ENCODE measurements around the gene MYO7B.

DNA sequence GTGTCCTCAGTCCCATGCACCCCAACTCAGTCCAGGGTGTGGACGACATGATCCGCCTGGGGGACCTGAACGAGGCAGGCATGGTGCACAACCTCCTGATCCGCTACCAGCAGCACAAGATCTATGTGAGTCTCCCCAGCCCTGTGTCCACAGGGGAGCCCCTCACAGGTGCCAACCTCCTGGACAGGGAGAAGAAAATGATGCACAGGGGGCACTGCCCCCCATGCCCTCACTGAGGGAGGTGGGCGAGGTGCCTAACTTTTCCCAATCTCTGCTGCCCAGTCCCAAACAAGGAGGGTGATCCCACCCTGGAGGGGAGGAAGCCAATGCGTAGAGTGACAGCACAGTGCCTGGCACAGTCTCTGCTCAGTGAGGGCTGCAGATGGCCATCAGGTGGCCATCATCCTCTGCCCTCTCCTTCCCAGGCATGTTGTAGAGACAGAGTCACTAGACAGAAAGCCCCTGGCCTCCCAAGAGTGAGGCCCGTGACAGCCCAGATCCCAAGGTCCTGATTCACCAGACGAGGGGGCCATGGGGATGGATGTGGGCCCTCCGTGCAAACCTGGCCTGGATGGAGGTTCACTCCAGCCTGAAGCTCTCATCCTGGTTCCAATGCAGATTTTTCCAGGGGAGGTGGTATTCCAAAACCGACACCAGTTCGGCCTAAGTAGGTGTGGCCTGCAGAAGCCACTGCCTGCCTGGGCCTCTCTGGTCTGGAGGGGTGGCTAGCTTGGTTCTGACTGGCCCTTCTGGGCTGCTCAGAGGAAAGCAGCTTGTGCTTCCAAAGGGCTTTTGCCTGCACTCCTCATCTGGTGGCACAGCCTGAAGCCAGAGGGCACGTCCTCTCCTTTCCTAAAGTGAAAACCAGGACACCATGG lies 30.0 kb downstream of the MYO7B start:
- TF ChIP-seq ZBTB1 (CRISPR knock-in tag; IDR thresholded peaks at IDR 0.05; ENCODE audit: borderline replicate concordance, low read depth) (no peak), CBFA2T2 (conservative IDR thresholded peaks at IDR 0.05) (no peak), POLR2AphosphoS5 (IDR thresholded peaks at IDR 0.05; ENCODE audit: control insufficient read depth, insufficient read depth, low read depth, low read length) (no peak), E2F3 (CRISPR knock-in tag; IDR thresholded peaks at IDR 0.05) (no peak), KAT2B (IDR thresholded peaks at IDR 0.05; ENCODE audit: low read depth, low read length) (no peak), ZNF77 (CRISPR knock-in tag; IDR thresholded peaks at IDR 0.05) (no peak)
- TF ChIP-seq, protein P1, sequence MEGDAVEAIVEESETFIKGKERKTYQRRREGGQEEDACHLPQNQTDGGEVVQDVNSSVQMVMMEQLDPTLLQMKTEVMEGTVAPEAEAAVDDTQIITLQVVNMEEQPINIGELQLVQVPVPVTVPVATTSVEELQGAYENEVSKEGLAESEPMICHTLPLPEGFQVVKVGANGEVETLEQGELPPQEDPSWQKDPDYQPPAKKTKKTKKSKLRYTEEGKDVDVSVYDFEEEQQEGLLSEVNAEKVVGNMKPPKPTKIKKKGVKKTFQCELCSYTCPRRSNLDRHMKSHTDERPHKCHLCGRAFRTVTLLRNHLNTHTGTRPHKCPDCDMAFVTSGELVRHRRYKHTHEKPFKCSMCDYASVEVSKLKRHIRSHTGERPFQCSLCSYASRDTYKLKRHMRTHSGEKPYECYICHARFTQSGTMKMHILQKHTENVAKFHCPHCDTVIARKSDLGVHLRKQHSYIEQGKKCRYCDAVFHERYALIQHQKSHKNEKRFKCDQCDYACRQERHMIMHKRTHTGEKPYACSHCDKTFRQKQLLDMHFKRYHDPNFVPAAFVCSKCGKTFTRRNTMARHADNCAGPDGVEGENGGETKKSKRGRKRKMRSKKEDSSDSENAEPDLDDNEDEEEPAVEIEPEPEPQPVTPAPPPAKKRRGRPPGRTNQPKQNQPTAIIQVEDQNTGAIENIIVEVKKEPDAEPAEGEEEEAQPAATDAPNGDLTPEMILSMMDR (IDR thresholded peaks at IDR 0.05 in 2 of 3, conservative IDR thresholded peaks at IDR 0.05 in 1 of 3; ENCODE audit: insufficient read depth in 2 of 3, low read depth in 1 of 3, low read length in 3 of 3) = no peak
- TF ChIP-seq, protein P2, sequence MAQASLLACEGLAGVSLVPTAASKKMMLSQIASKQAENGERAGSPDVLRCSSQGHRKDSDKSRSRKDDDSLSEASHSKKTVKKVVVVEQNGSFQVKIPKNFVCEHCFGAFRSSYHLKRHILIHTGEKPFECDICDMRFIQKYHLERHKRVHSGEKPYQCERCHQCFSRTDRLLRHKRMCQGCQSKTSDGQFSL (CRISPR knock-in tag; IDR thresholded peaks at IDR 0.05) = no peak
- TF ChIP-seq, protein P2 (tag; IDR thresholded peaks at IDR 0.05) = no peak

Measured in K562 (cell line).